GM23248 (cell line): ENCODE measurements around the gene WWOX. TPM values are rescaled to one million over a fixed set of nuclear protein-coding genes. Genes with fewer than 3 reads are reported as not detected.

Experiments used
- DNase-seq: peaks from one replicate; pipeline ENCODE4 v3.0.0-alpha.2; 2015
- H2AFZ ChIP-seq: fragments of 200-600 bp; sonication (generic); 2 replicates; pipeline ENCODE4 v1.6.1; 2016; ENCODE audit warnings: antibody characterized with exemption
- H3F3A ChIP-seq: fragments of 200-600 bp; sonication (generic); 2 replicates; pipeline ENCODE4 v1.6.1; 2016; ENCODE audit warnings: mild to moderate bottlenecking, antibody characterized with exemption, mixed run types; ENCODE audit not compliant: insufficient read depth
- H3K27ac ChIP-seq: fragments of 200-600 bp; sonication (generic); 2 replicates; pipeline ENCODE4 v1.5.1; 2016; ENCODE audit warnings: mild to moderate bottlenecking
- H3K27me3 ChIP-seq: fragments of 200-600 bp; sonication (generic); replicated peaks from 2 replicates; pipeline ENCODE4 v1.6.1; 2016; ENCODE audit warnings: mild to moderate bottlenecking; ENCODE audit not compliant: insufficient read depth
- H3K36me3 ChIP-seq: fragments of 200-600 bp; sonication (generic); 2 replicates; pipeline ENCODE4 v1.6.1; 2016; ENCODE audit warnings: low read depth, mild to moderate bottlenecking
- H3K4me1 ChIP-seq: fragments of 200-600 bp; sonication (generic); 2 replicates; pipeline ENCODE4 v1.6.1; 2016; ENCODE audit warnings: mild to moderate bottlenecking; ENCODE audit not compliant: insufficient read depth
- H3K4me2 ChIP-seq: fragments of 200-600 bp; sonication (generic); one replicate; pipeline ENCODE4 v1.6.1; 2016; ENCODE audit warnings: mild to moderate bottlenecking; ENCODE audit not compliant: unreplicated experiment
- H3K4me3 ChIP-seq: fragments of 200-600 bp; sonication (generic); 2 replicates; pipeline ENCODE4 v1.5.1; 2016; ENCODE audit warnings: mild to moderate bottlenecking
- H3K79me2 ChIP-seq: fragments of 200-600 bp; sonication (generic); 2 replicates; pipeline ENCODE4 v1.6.1; 2016; ENCODE audit warnings: mild to moderate bottlenecking; ENCODE audit not compliant: insufficient read depth
- H3K9ac ChIP-seq: fragments of 200-600 bp; sonication (generic); 2 replicates; pipeline ENCODE4 v1.6.1; 2016; ENCODE audit warnings: mild to moderate bottlenecking
- H3K9me2 ChIP-seq: fragments of 200-600 bp; sonication (generic); 2 replicates; pipeline ENCODE4 v1.6.1; 2016; ENCODE audit warnings: mixed run types, mild to moderate bottlenecking, moderate library complexity; ENCODE audit not compliant: insufficient read depth
- H3K9me3 ChIP-seq: fragments of 200-600 bp; sonication (generic); one replicate; pipeline ENCODE4 v1.6.1; 2017; ENCODE audit warnings: low read depth
- H4K20me1 ChIP-seq: fragments of 200-600 bp; sonication (generic); 2 replicates; pipeline ENCODE4 v1.6.0; 2016; ENCODE audit not compliant: insufficient read depth
- EZH2 ChIP-seq: fragments of 200-600 bp; sonication (generic); IDR thresholded peaks from 2 replicates; pipeline ENCODE4 v1.6.1; 2018; ENCODE audit warnings: antibody characterized with exemption, mild to moderate bottlenecking; ENCODE audit not compliant: insufficient read depth, poor library complexity, severe bottlenecking
- EZH2phosphoT487 ChIP-seq: fragments of 200-600 bp; sonication (generic); IDR thresholded peaks from 2 replicates; pipeline ENCODE4 v1.6.1; 2018; ENCODE audit warnings: antibody characterized with exemption, moderate library complexity, mild to moderate bottlenecking, low read depth; ENCODE audit not compliant: insufficient read depth
- WGBS, 2 experiments: methylation state at CpG; one replicate each; pipeline ENCODE4 v1.1.6; 2015 to 2017; ENCODE audit warnings: low lambda C conversion rate in 2 of 2, low coverage in 1 of 2; ENCODE audit errors: missing lambda C conversion rate in 2 of 2; 5-methylcytosine and 5-hydroxymethylcytosine counted together
- in situ Hi-C: fragments of 300-500 bp; cut with MboI; formaldehyde crosslinking; loops from 2 replicates; pipeline ENCODE4 v1.15.0; 2020
- polyA plus RNA-seq: library from polyadenylated mRNA; unstranded; fragments of >200 nt; fragmentation: Nextera tagmentation; extraction: Ambion mirVana; gene quantifications from 2 replicates; pipeline ENCODE4 v1.2.1, GENCODE V29; 2016
- total RNA-seq: library from RNA; depleted of rRNA; stranded (reverse); fragments of >200 nt; shearing (Covaris generic); gene quantifications from 2 replicates; pipeline ENCODE4 v1.2.3, GENCODE V29; 2014

WWOX gene
- total and polyA plus RNA-seq, 2 experiments from 2014 or later, result 4.5 to 6.6 TPM

DNA sequence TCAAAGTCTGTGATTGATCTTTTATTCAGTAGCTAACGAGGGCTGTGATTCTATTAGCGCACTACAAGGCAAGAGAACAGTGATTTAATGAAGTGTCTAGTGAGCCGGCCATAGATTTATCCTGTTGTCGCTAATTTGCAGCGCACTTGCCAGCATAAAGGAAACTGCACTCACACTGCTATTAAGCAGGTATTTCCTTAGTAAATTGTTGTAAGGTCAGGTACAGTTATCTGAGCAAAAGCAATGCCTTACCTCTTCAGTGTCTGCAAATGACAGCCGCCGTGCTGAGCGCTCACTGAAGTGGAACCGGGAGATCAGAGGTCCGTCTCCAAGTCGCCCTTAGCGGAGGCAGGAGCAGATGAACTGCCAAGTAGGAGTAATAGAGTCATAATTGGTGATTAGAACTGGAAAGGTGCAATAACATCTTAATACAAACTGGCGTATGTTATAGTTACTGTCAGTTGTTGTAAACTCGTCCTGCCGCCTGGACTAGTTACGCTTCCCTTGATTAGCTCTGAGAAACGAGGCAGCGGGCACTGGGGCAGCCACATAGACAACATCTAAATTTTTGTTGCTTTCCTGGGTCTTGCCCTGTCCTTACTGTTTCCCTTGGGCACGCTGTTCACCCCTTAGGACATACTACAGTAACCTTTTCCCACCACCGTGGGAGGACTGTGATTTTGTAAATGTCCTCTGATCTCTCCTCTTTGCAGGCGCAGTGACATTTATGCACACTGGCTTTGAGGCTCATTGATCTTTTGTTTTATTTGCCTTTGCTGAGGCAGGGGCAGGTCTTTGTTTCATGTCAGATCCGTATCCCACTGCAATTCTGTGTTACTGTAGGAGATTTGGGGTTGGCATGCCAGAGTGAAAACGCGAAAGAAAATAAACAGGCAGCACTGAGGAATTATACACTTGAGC, 363.1 kb downstream of the WWOX start:
- no peaks in the 10 kb centered on the region for H3F3A ChIP-seq
- 59 to 62% methylated on average over 24 of the region's 24 CpGs for WGBS, 2 experiments
- H3K27me3 ChIP-seq, result no peaks in the 10 kb centered on the region
- H3K9ac ChIP-seq, result no peak overlapping the region
- H3K9me3 ChIP-seq, result no peaks in the 10 kb centered on the region
- no peak overlapping the region for H2AFZ ChIP-seq
- no peaks in the 10 kb centered on the region for H3K9me2 ChIP-seq
- no peak overlapping the region for H3K27ac ChIP-seq
- H4K20me1 ChIP-seq, result no peaks in the 10 kb centered on the region
- H3K4me2 ChIP-seq, result no peak overlapping the region
- H3K4me1 ChIP-seq, result no peaks in the 10 kb centered on the region
- no peak overlapping the region for H3K4me3 ChIP-seq
- in situ Hi-C loops, result no loop called here
- DNase-seq, result no peak
- TF ChIP-seq EZH2phosphoT487, result no peak
- no peak for TF ChIP-seq EZH2
- no peaks in the 10 kb centered on the region for H3K79me2 ChIP-seq
- H3K36me3 ChIP-seq, result no peaks in the 10 kb centered on the region

DNA sequence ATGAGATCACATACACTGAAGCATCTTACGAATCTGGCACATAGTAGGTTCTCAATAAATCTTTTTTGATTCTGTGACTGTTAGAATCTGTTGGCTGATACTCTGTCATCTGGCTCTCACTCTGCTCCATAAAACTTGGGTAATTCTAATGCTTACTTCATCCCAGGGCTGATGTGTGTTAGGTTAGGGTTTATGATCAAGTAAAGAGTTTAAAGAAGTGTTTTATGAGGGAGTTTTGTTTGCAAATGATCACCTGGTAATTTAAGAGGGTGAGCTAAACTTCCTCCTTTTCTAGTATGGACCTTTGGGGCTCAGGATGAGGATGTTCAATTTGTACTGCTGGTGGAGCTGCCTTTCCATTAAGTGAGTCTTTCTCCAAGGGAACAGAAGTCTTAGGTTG, 364.1 kb downstream of the WWOX start:
- Histone ChIP-seq H3K36me3 (no peaks in the 10 kb centered on the region), H3K79me2 (no peaks in the 10 kb centered on the region), H3K9me2 (no peaks in the 10 kb centered on the region), H2AFZ (no peak overlapping the region), H4K20me1 (no peaks in the 10 kb centered on the region), H3K4me2 (no peak overlapping the region), H3K4me3 (no peak overlapping the region), H3F3A (no peaks in the 10 kb centered on the region), H3K9me3 (no peaks in the 10 kb centered on the region), H3K27me3 (no peaks in the 10 kb centered on the region), H3K9ac (no peak overlapping the region), H3K4me1 (no peaks in the 10 kb centered on the region), H3K27ac (no peak overlapping the region)
- no peak for DNase-seq
- 32 to 46% methylated on average over 1 of the region's 1 CpG for WGBS, 2 experiments
- in situ Hi-C loops, result no loop called here
- TF ChIP-seq EZH2phosphoT487, result no peak
- TF ChIP-seq EZH2, result no peak

DNA sequence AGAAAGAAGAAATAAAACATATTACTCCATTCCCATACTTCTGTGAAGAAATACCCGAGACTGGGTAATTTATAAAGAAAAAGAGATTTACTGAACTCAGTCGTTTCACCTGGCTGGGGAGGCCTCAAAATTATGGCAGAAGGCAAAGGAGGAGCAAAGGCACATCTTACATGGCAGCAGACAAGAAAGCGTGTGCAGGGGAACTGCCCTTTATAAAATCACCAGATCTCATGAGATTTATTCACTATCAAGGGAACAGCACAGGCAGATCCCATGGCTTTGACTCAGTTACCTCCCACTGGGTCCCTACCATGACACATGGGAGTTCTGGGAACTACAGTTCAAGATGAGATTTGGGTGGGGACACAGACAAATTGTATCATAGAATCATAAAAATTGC, 365.4 kb downstream of the WWOX start:
- H2AFZ ChIP-seq, result no peak overlapping the region
- H3F3A ChIP-seq, result no peaks in the 10 kb centered on the region
- in situ Hi-C loops, result no loop called here
- 31 to 36% methylated on average over 3 of the region's 3 CpGs for whole genome bisulfite sequencing, 2 experiments
- no peaks in the 10 kb centered on the region for H3K9me3 ChIP-seq
- no peaks in the 10 kb centered on the region for H3K27me3 ChIP-seq
- H3K4me1 ChIP-seq, result no peaks in the 10 kb centered on the region
- H3K27ac ChIP-seq, result no peak overlapping the region
- no peak overlapping the region for H3K4me2 ChIP-seq
- TF ChIP-seq EZH2, result no peak
- TF ChIP-seq EZH2phosphoT487, result no peak
- no peaks in the 10 kb centered on the region for H3K36me3 ChIP-seq
- no peak overlapping the region for H3K9ac ChIP-seq
- no peak overlapping the region for H3K4me3 ChIP-seq
- no peak for DNase-seq
- H4K20me1 ChIP-seq, result no peaks in the 10 kb centered on the region
- H3K9me2 ChIP-seq, result no peaks in the 10 kb centered on the region
- no peaks in the 10 kb centered on the region for H3K79me2 ChIP-seq

DNA sequence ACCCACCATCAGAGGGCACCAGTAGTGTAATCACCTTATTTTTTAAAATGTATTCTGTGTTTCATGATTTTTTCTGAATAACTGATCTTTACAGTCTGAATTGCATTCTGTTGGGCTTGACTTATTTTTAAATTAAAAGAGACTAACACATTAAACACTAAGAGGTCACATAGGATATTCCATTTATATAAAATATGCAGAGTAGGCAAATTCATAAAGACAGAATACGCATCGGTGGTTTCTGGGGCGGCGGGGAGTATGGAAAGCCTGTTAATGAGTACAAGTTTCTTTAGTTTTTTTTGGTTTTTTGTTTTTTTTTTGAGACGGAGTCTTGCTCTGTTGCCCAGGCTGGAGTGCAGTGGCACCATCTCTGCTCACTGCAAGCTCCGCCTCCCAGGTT, 366.3 kb downstream of the WWOX start:
- H4K20me1 ChIP-seq, result no peaks in the 10 kb centered on the region
- H3K4me3 ChIP-seq, result no peak overlapping the region
- no peak overlapping the region for H3K4me2 ChIP-seq
- no peaks in the 10 kb centered on the region for H3K9me3 ChIP-seq
- no peak for DNase-seq
- 81 to 84% methylated on average over 6 of the region's 6 CpGs for WGBS, 2 experiments
- H3K27ac ChIP-seq, result no peak overlapping the region
- H3K36me3 ChIP-seq, result no peaks in the 10 kb centered on the region
- TF ChIP-seq EZH2, result no peak
- TF ChIP-seq EZH2phosphoT487, result no peak
- no peaks in the 10 kb centered on the region for H3K79me2 ChIP-seq
- H3F3A ChIP-seq, result no peaks in the 10 kb centered on the region
- in situ Hi-C loops, result no loop called here
- H3K9ac ChIP-seq, result no peak overlapping the region
- no peaks in the 10 kb centered on the region for H3K4me1 ChIP-seq
- no peak overlapping the region for H2AFZ ChIP-seq
- no peaks in the 10 kb centered on the region for H3K9me2 ChIP-seq
- no peaks in the 10 kb centered on the region for H3K27me3 ChIP-seq
